Breast epithelium (tissue), 4 donors: Measurements from ENCODE around the gene PWP1. TPM values are rescaled to one million over a fixed set of nuclear protein-coding genes. Genes with fewer than 3 reads are reported as not detected.

Source experiments
- DNase-seq, 2 donors: peaks; one replicate each; pipeline ENCODE4 v3.0.0-alpha.2; 2019; ENCODE audit warnings: low spot score in 2 of 2
- H3K27ac ChIP-seq, 2 donors: fragments of 200-600 bp; sonication (generic) in 1 of 2; one replicate each; pipeline ENCODE4 v1.5.1; 2016 to 2019; ENCODE audit warnings: mild to moderate bottlenecking in 1 of 2
- H3K27me3 ChIP-seq, 2 donors: fragments of 200-600 bp; sonication (generic) in 1 of 2; one replicate each; pipeline versions ENCODE4 v1.5.1 to v1.6.0; 2017 to 2019; ENCODE audit warnings: control low read depth in 1 of 2, mild to moderate bottlenecking in 1 of 2
- H3K36me3 ChIP-seq: fragments of 200-600 bp; one replicate; pipeline ENCODE4 v1.5.1; 2019
- H3K4me1 ChIP-seq, 2 donors: fragments of 200-600 bp; sonication (generic); one replicate each; pipeline ENCODE4 v1.5.1; 2016 to 2019; ENCODE audit warnings: control low read depth in 1 of 2
- H3K4me3 ChIP-seq, 3 donors: fragments of 200-600 bp; sonication (generic); 1 replicate in 2 of 3; 2 replicates in 1 of 3; pipeline ENCODE4 v1.5.1; 2016 to 2019; ENCODE audit warnings: mild to moderate bottlenecking in 3 of 3, moderate library complexity in 2 of 3
- H3K9me3 ChIP-seq, 2 donors: fragments of 200-600 bp; sonication (generic) in 1 of 2; one replicate each; pipeline ENCODE4 v1.5.1; 2016 to 2019; ENCODE audit warnings: control low read depth in 1 of 2
- CTCF ChIP-seq, 3 donors: fragments of 450-650 bp; IDR thresholded peaks; one replicate each; pipeline ENCODE4 v1.5.1; 2016 to 2017; ENCODE audit warnings: antibody characterized with exemption in 3 of 3, mild to moderate bottlenecking in 3 of 3, moderate library complexity in 3 of 3
- POLR2A ChIP-seq: fragments of 450-650 bp; IDR thresholded peaks from one replicate; pipeline ENCODE4 v1.6.1; 2016; ENCODE audit warnings: antibody characterized with exemption, mild to moderate bottlenecking, moderate library complexity
- POLR2AphosphoS5 ChIP-seq, 3 donors: sonication (generic); formaldehyde crosslinking; IDR thresholded peaks; one replicate each; pipeline ENCODE4 v1.6.1; 2017; ENCODE audit warnings: antibody characterized with exemption in 3 of 3
- intact Hi-C: fragments of 100-400 bp; cut with DNase I; formaldehyde crosslinking; loops from one replicate; pipeline ENCODE4 v1.15.1; 2023; ENCODE audit warnings: low total_unique reads
- total RNA-seq, 3 donors: library from RNA; depleted of rRNA; stranded (reverse); fragments of >200 nt; gene quantifications; one replicate each; pipeline ENCODE4 v1.1.0, GENCODE V29; 2016

PWP1 gene
- total RNA-seq, 3 donors from 2014 or later = 78.9 to 108 (median 79.0) TPM

- Histone ChIP-seq H3K27me3 (no peaks in the 10 kb centered on the region), H3K4me3 (no peak overlapping the region), H3K36me3 (no peaks in the 10 kb centered on the region), H3K9me3 (no peaks in the 10 kb centered on the region), H3K27ac (no peak overlapping the region), H3K4me1 (no peaks in the 10 kb centered on the region)
- intact Hi-C loops = no loop called here
- no peak for TF ChIP-seq POLR2A
- TF ChIP-seq POLR2AphosphoS5 (IDR thresholded peaks at IDR 0.05) = no peak
- no peak for TF ChIP-seq CTCF (IDR thresholded peaks at IDR 0.05)
- no peak for DNase-seq
These were observed 30.1 kb upstream of the PWP1 start for GRCh38 chr12:107655281-107656065.

- Histone ChIP-seq H3K36me3 (no peaks in the 10 kb centered on the region), H3K27me3 (no peaks in the 10 kb centered on the region), H3K4me1 (no peaks in the 10 kb centered on the region), H3K27ac (no peak overlapping the region), H3K9me3 (no peaks in the 10 kb centered on the region), H3K4me3 (no peak overlapping the region)
- intact Hi-C loops = no loop called here
- TF ChIP-seq POLR2AphosphoS5 (IDR thresholded peaks at IDR 0.05) (no peak), CTCF (IDR thresholded peaks at IDR 0.05) (no peak), POLR2A (no peak)
- DNase-seq = no peak
These were observed 29.3 kb upstream of the PWP1 start for GRCh38 chr12:107656302-107656701.

- H3K36me3 ChIP-seq = no peaks in the 10 kb centered on the region
- no peak overlapping the region for H3K4me3 ChIP-seq
- H3K27me3 ChIP-seq = no peaks in the 10 kb centered on the region
- TF ChIP-seq POLR2AphosphoS5 (IDR thresholded peaks at IDR 0.05) (no peak), POLR2A (no peak), CTCF (IDR thresholded peaks at IDR 0.05) (no peak)
- intact Hi-C loops = no loop called here
- H3K9me3 ChIP-seq = no peaks in the 10 kb centered on the region
- no peaks in the 10 kb centered on the region for H3K4me1 ChIP-seq
- DNase-seq = no peak
- H3K27ac ChIP-seq = no peak overlapping the region
These were observed 28.5 kb upstream of the PWP1 start for GRCh38 chr12:107657133-107657532.

- H3K36me3 ChIP-seq = no peaks in the 10 kb centered on the region
- no peak overlapping the region for H3K27ac ChIP-seq
- no peak overlapping the region for H3K4me3 ChIP-seq
- H3K27me3 ChIP-seq = no peaks in the 10 kb centered on the region
- no peaks in the 10 kb centered on the region for H3K9me3 ChIP-seq
- no peaks in the 10 kb centered on the region for H3K4me1 ChIP-seq
- intact Hi-C loops = no loop called here
- TF ChIP-seq POLR2AphosphoS5 (IDR thresholded peaks at IDR 0.05) (no peak), CTCF (IDR thresholded peaks at IDR 0.05) (no peak), POLR2A (no peak)
- DNase-seq = no peak
These were observed 28.0 kb upstream of the PWP1 start for GRCh38 chr12:107657621-107658020.

- TF ChIP-seq POLR2AphosphoS5 (IDR thresholded peaks at IDR 0.05) (no peak), CTCF (IDR thresholded peaks at IDR 0.05) (no peak), POLR2A (no peak)
- no peaks in the 10 kb centered on the region for H3K4me1 ChIP-seq
- no peak overlapping the region for H3K27ac ChIP-seq
- intact Hi-C loops = no loop called here
- H3K36me3 ChIP-seq = no peaks in the 10 kb centered on the region
- no peaks in the 10 kb centered on the region for H3K27me3 ChIP-seq
- no peak overlapping the region for H3K4me3 ChIP-seq
- H3K9me3 ChIP-seq = no peaks in the 10 kb centered on the region
- DNase-seq = no peak
These were observed 25.4 kb upstream of the PWP1 start for GRCh38 chr12:107660235-107660634.
